B cell (primary cell): Measurements from ENCODE around the gene NSFL1C. TPM values are rescaled to one million over a fixed set of nuclear protein-coding genes. Genes with fewer than 3 reads are reported as not detected.

Experiments used
- ATAC-seq: fragments of 200-7000 bp; cut with Tn5 transposase; one replicate; pipeline ENCODE4 v1.10.0; 2021; ENCODE audit warnings: low read depth, mild to moderate bottlenecking, moderate number of reproducible peaks, moderate library complexity
- CTCF ChIA-PET: fragments of 350-600 bp; sonication (Branson Sonifier 250); formaldehyde crosslinking; loops from one replicate; lab custom pipeline; 2021; ENCODE audit warnings: antibody characterized with exemption, inconsistent platforms; lab: Charles Lee
- POLR2A ChIA-PET: fragments of 350-600 bp; sonication (Branson Sonifier 250); formaldehyde crosslinking; loops from one replicate; lab custom pipeline; 2021; ENCODE audit warnings: antibody characterized with exemption; lab: Charles Lee
- DNase-seq: peaks from one replicate; pipeline ENCODE4 v3.0.0; 2013
- H2AFZ ChIP-seq: 2 replicates; pipeline ENCODE4 v1.6.1; 2012; ENCODE audit warnings: mild to moderate bottlenecking, low read depth, low read length; ENCODE audit not compliant: insufficient read depth, poor library complexity, severe bottlenecking
- H3K27ac ChIP-seq, 2 donors: 1 replicate in 1 of 2; 2 replicates in 1 of 2; pipeline ENCODE4 v1.5.1; 2012 to 2013; ENCODE audit warnings: low read length in 2 of 2, mild to moderate bottlenecking in 2 of 2, moderate library complexity in 1 of 2
- H3K27me3 ChIP-seq, 4 experiments: fragments of 200-600 bp in 1 of 4; sonication (generic) in 1 of 4; replicated peaks in 1 of 4; 1 replicate in 2 of 4; 2 replicates in 2 of 4; pipeline versions ENCODE4 v1.6.1 to v1.7.0; 2013 to 2016; ENCODE audit warnings: low read length in 3 of 4, mild to moderate bottlenecking in 2 of 4, mixed read lengths in 1 of 4, moderate library complexity in 1 of 4; ENCODE audit not compliant: insufficient read depth in 4 of 4, control insufficient read depth in 3 of 4; ENCODE audit errors: control extremely low read depth in 1 of 4
- H3K36me3 ChIP-seq, 2 experiments: replicated peaks in 1 of 2; 1 replicate in 1 of 2; 2 replicates in 1 of 2; pipeline versions ENCODE4 v1.6.1 to v1.7.1; 2013; ENCODE audit warnings: low read length in 1 of 2; ENCODE audit not compliant: insufficient read depth in 2 of 2, control insufficient read depth in 1 of 2; ENCODE audit errors: control extremely low read depth in 1 of 2, extremely low read depth in 1 of 2
- H3K4me1 ChIP-seq, 2 donors: fragments of 200-600 bp in 1 of 2; sonication (generic) in 1 of 2; 1 replicate in 1 of 2; 2 replicates in 1 of 2; pipeline versions ENCODE4 v1.5.1 to v1.6.1; 2013 to 2017; ENCODE audit warnings: low read length in 2 of 2; ENCODE audit not compliant: control insufficient read depth in 2 of 2, insufficient read depth in 2 of 2
- H3K4me2 ChIP-seq: replicated peaks from 2 replicates; pipeline ENCODE3; 2012; ENCODE audit warnings: mild to moderate bottlenecking, low read depth, low read length; ENCODE audit not compliant: poor library complexity, severe bottlenecking
- H3K4me3 ChIP-seq, 5 experiments: fragments of 200-600 bp in 1 of 5; sonication (generic) in 1 of 5; 1 replicate in 3 of 5; 2 replicates in 2 of 5; pipeline versions ENCODE4 v1.5.1 to v1.7.0; 2011 to 2016; ENCODE audit warnings: low read length in 4 of 5, mild to moderate bottlenecking in 4 of 5, low read depth in 2 of 5, control low read depth in 1 of 5, moderate library complexity in 1 of 5; ENCODE audit not compliant: insufficient read depth in 1 of 5; ENCODE audit errors: control extremely low read depth in 1 of 5, extremely low read depth in 1 of 5
- H3K79me2 ChIP-seq: fragments of 200-600 bp; sonication (generic); one replicate; pipeline ENCODE4 v1.6.0; 2016; ENCODE audit warnings: low read length; ENCODE audit not compliant: control insufficient read depth, insufficient read depth
- H3K9ac ChIP-seq: fragments of 200-600 bp; sonication (generic); 2 replicates; pipeline ENCODE4 v1.6.1; 2017; ENCODE audit warnings: mild to moderate bottlenecking, low read length, moderate library complexity
- H3K9me3 ChIP-seq, 3 donors: one replicate each; pipeline versions ENCODE4 v1.6.1 to v1.7.1; 2013; ENCODE audit warnings: low read length in 2 of 3; ENCODE audit not compliant: control insufficient read depth in 2 of 3, insufficient read depth in 1 of 3; ENCODE audit errors: control extremely low read depth in 1 of 3
- H4K20me1 ChIP-seq: 2 replicates; pipeline ENCODE4 v1.6.0; 2012; ENCODE audit warnings: mild to moderate bottlenecking, low read length; ENCODE audit not compliant: insufficient read depth, control insufficient read depth, poor library complexity, severe bottlenecking
- H3K27ac Mint-ChIP-seq: one replicate; pipeline ENCODE4 v1.8.0; 2021; ENCODE audit warnings: mixed read lengths
- H3K27me3 Mint-ChIP-seq: one replicate; pipeline ENCODE4 v1.8.0; 2021; ENCODE audit warnings: mixed read lengths
- H3K4me1 Mint-ChIP-seq: one replicate; pipeline ENCODE4 v1.8.0; 2021; ENCODE audit warnings: mixed read lengths
- H3K4me3 Mint-ChIP-seq: one replicate; pipeline ENCODE4 v1.8.0; 2021; ENCODE audit warnings: mixed read lengths
- H3K9me3 Mint-ChIP-seq: one replicate; pipeline ENCODE4 v1.8.0; 2022; ENCODE audit warnings: mixed read lengths; ENCODE audit not compliant: insufficient read depth
- EZH2 ChIP-seq: IDR thresholded peaks from 2 replicates; pipeline ENCODE4 v1.6.1; 2012; ENCODE audit warnings: borderline replicate concordance, low read depth, mild to moderate bottlenecking, moderate library complexity, low read length; ENCODE audit not compliant: insufficient read depth, poor library complexity, severe bottlenecking
- WGBS: methylation state at CpG from one replicate; pipeline ENCODE4 v1.1.5; 2013; ENCODE audit warnings: missing lambda C conversion rate; ENCODE audit not compliant: insufficient coverage; 5-methylcytosine and 5-hydroxymethylcytosine counted together
- intact Hi-C: fragments of 100-400 bp; cut with micrococcal nuclease; formaldehyde crosslinking; loops from one replicate; pipeline ENCODE4 v1.10.0; 2022
- polyA plus RNA-seq: library from polyadenylated mRNA; depleted of rRNA; stranded (reverse); fragments of >200 nt; gene quantifications from 2 replicates; pipeline ENCODE4 v1.2.3, GENCODE V29; 2012
- total RNA-seq, 2 donors: library from RNA; stranded (reverse); fragments of 120-200 nt in 1 of 2; gene quantifications; 1 replicate in 1 of 2; 2 replicates in 1 of 2; pipeline versions ENCODE4 v1.2.3 to v1.2.4, GENCODE V29; 2013 to 2022
- TF ChIP-seq, protein P1 (sequence below): fragments of 200-600 bp; IDR thresholded peaks from one replicate; pipeline ENCODE4 v1.8.0; 2022; ENCODE audit warnings: antibody characterized with exemption, mild to moderate bottlenecking

NSFL1C gene
- total and polyA plus RNA-seq, 2 donors (not counting 1 experiment from before 2014, with no cell fraction given) = 24.1 to 80.3 TPM

DNA sequence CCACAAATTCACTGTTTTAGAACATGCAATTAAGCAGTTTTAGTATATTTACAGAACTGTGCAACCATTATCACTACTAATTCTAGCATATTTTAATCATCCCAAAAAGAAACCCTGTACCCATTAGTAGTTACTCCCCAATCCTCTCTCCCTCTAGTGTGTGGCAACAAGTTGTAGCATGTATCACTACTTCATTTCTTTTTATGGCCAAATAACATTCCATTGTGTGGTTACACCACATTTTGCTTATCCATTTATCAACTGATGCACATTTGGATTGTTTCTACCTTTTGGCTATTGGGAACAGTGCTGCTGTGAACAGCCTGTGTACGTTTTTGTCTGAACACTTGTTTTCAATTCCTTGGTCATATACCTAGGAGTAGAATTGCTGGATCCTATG, 42.3 kb downstream of the NSFL1C start:
- no CpG with 5 or more reads among the region's 1 CpG for WGBS
- H3K4me2 ChIP-seq = no peak overlapping the region
- H3K4me1 Mint-ChIP-seq = no peaks in the 10 kb centered on the region

DNA sequence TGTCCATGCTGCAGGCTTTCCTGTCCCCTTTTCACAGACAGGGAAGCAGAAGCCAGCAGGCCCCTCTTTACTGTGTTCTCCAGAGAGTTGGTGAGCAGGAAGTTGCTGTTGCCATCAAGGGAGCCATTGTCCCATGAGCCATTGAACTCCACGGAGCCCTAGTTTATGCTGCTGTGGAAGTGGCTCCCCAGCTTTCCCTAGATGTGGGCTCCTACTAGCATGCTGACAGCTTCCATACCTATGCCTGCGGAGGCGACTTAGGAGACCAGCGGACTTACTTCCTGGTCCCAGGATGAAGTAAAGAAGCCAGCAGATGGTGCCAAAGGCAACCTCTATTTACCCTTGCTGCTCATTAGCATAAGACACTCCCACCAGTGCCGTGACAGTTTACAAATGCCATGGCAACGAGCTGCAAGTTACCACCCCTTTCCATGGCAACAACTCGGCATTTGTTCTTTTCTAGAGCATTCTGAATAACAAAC, 43.0 kb downstream of the NSFL1C start:
- DNase-seq (peak; percentile 23), ATAC-seq (no peak)
- Histone ChIP-seq H3K9me3 (peaks cover 2 to 25% (median 8%) of the 10 kb centered on the region in 3 donors), H3K36me3 (no peaks in the 10 kb centered on the region), H3K27ac (no peak overlapping the region), H3K4me1 (no peaks in the 10 kb centered on the region), H2AFZ (no peak overlapping the region), H3K4me2 (no peak overlapping the region), H4K20me1 (no peaks in the 10 kb centered on the region), H3K9ac (no peak overlapping the region), H3K27me3 (no peaks in the 10 kb centered on the region), H3K4me3 (no peak overlapping the region), H3K79me2 (no peaks in the 10 kb centered on the region)
- Mint-ChIP-seq H3K4me1 (no peaks in the 10 kb centered on the region), H3K4me3 (no peak overlapping the region), H3K9me3 (peaks cover 9% of the 10 kb centered on the region), H3K27me3 (no peaks in the 10 kb centered on the region), H3K27ac (no peak overlapping the region)
- ChIA-PET POLR2A (no interaction called here), CTCF (interaction anchor here (2.1 kb wide), 1 partner anchor 80 kb away, joined by 6 read pairs; no protein-coding TSS in a partner anchor)
- TF ChIP-seq EZH2 = no peak
- TF ChIP-seq, protein P1, sequence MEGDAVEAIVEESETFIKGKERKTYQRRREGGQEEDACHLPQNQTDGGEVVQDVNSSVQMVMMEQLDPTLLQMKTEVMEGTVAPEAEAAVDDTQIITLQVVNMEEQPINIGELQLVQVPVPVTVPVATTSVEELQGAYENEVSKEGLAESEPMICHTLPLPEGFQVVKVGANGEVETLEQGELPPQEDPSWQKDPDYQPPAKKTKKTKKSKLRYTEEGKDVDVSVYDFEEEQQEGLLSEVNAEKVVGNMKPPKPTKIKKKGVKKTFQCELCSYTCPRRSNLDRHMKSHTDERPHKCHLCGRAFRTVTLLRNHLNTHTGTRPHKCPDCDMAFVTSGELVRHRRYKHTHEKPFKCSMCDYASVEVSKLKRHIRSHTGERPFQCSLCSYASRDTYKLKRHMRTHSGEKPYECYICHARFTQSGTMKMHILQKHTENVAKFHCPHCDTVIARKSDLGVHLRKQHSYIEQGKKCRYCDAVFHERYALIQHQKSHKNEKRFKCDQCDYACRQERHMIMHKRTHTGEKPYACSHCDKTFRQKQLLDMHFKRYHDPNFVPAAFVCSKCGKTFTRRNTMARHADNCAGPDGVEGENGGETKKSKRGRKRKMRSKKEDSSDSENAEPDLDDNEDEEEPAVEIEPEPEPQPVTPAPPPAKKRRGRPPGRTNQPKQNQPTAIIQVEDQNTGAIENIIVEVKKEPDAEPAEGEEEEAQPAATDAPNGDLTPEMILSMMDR = no peak
- 78% methylated on average over 4 of the region's 7 CpGs for WGBS
- intact Hi-C loops = no loop called here

More for the DNA sequence above, 42.3 kb downstream of the NSFL1C start:
- no peak for ATAC-seq
- H3K4me3 Mint-ChIP-seq = no peak overlapping the region
- Histone ChIP-seq H3K36me3 (no peaks in the 10 kb centered on the region), H4K20me1 (no peaks in the 10 kb centered on the region), H3K27ac (no peak overlapping the region), H3K4me1 (no peaks in the 10 kb centered on the region), H3K27me3 (no peaks in the 10 kb centered on the region), H3K4me3 (no peak overlapping the region), H2AFZ (no peak overlapping the region), H3K79me2 (no peaks in the 10 kb centered on the region), H3K9me3 (peaks cover 2 to 20% (median 8%) of the 10 kb centered on the region in 3 donors), H3K9ac (no peak overlapping the region)
- no peak overlapping the region for H3K27ac Mint-ChIP-seq
- peaks cover 7% of the 10 kb centered on the region for H3K9me3 Mint-ChIP-seq
- ChIA-PET POLR2A (no interaction called here), CTCF (interaction anchor here (2.1 kb wide), 1 partner anchor 79 kb away, joined by 6 read pairs; no protein-coding TSS in a partner anchor)
- no peaks in the 10 kb centered on the region for H3K27me3 Mint-ChIP-seq
- intact Hi-C loops = no loop called here
- TF ChIP-seq EZH2 = no peak
- TF ChIP-seq, protein P1 = no peak
- DNase-seq = no peak
